GM12865 (cell line): ENCODE results near the gene EIF4G1.

Experiments used
- DNase-seq: peaks from one replicate; pipeline ENCODE4 v3.0.0; 2010; ENCODE audit warnings: low read depth
- H3K4me3 ChIP-seq: 2 replicates; pipeline ENCODE4 v1.5.1; 2011; ENCODE audit warnings: mild to moderate bottlenecking, low read depth, low read length, control low read depth
- TF ChIP-seq, protein P1 (sequence below): IDR thresholded peaks from 2 replicates; pipeline ENCODE4 v1.5.1; 2011; ENCODE audit warnings: low read length, control low read depth, low read depth, inconsistent platforms; ENCODE audit not compliant: insufficient read depth; ENCODE audit errors: missing control alignments

EIF4G1 gene

GRCh38 chr3:184306341-184306972 is 7.9 kb upstream of the EIF4G1 start:
- H3K4me3 ChIP-seq, result no peak overlapping the region
- no peak for DNase-seq
- TF ChIP-seq, protein P1, sequence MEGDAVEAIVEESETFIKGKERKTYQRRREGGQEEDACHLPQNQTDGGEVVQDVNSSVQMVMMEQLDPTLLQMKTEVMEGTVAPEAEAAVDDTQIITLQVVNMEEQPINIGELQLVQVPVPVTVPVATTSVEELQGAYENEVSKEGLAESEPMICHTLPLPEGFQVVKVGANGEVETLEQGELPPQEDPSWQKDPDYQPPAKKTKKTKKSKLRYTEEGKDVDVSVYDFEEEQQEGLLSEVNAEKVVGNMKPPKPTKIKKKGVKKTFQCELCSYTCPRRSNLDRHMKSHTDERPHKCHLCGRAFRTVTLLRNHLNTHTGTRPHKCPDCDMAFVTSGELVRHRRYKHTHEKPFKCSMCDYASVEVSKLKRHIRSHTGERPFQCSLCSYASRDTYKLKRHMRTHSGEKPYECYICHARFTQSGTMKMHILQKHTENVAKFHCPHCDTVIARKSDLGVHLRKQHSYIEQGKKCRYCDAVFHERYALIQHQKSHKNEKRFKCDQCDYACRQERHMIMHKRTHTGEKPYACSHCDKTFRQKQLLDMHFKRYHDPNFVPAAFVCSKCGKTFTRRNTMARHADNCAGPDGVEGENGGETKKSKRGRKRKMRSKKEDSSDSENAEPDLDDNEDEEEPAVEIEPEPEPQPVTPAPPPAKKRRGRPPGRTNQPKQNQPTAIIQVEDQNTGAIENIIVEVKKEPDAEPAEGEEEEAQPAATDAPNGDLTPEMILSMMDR, result no peak

DNA sequence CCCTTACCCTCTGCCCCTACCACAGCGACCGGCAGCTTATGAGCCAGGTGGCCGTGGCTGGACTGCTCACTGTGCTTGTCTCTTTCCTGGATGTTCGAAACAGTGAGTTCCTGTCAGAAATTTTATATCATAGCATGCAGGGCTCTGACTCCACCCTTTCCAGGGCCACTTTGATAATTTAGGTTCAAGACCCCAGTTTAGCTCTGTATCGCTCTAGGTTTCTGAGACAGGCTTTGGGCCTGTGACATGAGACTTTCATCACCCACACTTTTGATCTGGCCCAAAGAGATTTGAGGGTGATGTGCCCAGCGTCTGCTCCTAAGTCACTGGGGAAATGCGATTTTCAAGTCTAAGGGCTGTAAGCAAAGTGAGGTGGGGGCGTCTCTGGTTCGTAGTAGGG is 6.5 kb upstream of the EIF4G1 start:
- DNase-seq, result no peak
- TF ChIP-seq, protein P1, result no peak
- no peak overlapping the region for H3K4me3 ChIP-seq

DNA sequence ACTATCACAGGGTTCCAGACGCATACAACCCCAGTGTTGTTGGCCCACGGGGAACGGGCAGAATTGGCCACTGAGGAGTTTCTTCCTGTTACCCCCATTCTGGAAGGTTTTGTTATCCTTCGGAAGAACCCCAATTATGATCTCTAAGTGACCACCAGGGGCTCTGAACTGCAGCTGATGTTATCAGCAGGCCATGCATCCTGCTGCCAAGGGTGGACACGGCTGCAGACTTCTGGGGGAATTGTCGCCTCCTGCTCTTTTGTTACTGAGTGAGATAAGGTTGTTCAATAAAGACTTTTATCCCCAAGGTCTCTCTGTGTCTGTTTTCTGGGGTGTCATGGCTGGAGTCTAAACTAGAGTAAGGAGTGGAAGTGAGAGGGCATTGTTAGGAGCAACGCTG is 5.7 kb upstream of the EIF4G1 start:
- no peak for DNase-seq
- TF ChIP-seq, protein P1, result no peak
- H3K4me3 ChIP-seq, result no peak overlapping the region

GRCh38 chr3:184311633-184312032 is 2.8 kb upstream of the EIF4G1 start:
- no peak for DNase-seq
- TF ChIP-seq, protein P1, result no peak
- no peak overlapping the region for H3K4me3 ChIP-seq

DNA sequence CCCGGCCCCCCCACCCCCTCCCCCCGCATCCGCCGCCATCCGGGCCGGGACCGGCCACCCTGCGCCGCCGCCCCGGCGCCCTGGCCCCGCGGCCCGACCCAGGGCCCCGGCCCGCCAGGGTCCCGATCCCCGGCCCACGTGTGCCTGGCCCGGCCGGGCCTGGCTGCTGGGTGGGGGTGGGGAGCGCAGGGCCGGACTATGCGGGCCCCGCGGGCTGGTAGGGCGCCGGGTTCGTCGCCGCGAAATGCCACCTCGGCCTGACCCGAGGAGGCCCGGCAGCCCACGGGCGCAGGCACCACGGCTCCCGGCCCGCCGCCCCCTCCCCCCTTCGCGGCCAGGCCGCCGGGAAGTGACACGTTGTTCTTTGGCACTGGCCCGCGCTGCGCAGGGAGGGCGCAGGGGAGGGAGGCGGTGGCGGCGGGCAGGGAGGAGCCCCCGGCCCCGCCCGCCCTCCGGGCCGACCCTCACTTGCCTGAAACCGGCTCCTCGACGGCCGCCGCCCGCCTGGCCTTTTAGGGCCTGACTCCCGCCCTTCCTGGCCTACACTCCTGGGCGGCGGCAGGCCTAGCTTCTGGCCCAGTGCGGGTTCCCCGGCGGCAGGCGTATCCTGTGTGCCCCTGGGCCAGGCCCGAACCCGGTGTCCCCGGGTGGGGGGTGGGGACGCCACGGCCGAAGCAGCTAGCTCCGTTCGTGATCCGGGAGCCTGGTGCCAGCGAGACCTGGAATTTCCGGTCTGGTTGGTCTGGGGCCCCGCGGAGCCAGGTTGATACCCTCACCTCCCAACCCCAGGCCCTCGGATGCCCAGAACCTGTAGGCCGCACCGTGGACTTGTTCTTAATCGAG is 515 bp downstream of the EIF4G1 start:
- TF ChIP-seq, protein P1, result no peak
- peak overlapping the region; percentile 92 for H3K4me3 ChIP-seq
- peak; percentile 79 for DNase-seq

DNA sequence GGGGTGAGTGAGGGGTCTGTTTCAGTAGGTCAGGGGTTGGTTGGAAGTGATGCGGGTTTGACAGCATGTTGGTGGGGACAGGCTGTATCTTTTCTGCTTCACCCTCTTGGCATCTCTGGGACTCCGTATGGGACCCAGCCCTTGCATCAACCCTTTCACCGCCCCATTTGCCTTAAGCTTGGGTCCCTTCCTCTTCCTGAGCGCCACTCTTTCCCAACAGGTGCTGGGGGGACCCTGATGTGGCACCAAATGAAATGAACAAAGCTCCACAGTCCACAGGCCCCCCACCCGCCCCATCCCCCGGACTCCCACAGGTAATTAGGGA is 1.1 kb downstream of the EIF4G1 start:
- no peak for DNase-seq
- TF ChIP-seq, protein P1, result no peak
- H3K4me3 ChIP-seq, result peak overlapping the region; percentile 92
